ENCODE measurements around the gene OR5AR1. TPM values are rescaled to one million over a fixed set of nuclear protein-coding genes. Genes with fewer than 3 reads are reported as not detected.

Gene OR5AR1
- total and polyA plus RNA-seq, 8 donors = not detected

DNA sequence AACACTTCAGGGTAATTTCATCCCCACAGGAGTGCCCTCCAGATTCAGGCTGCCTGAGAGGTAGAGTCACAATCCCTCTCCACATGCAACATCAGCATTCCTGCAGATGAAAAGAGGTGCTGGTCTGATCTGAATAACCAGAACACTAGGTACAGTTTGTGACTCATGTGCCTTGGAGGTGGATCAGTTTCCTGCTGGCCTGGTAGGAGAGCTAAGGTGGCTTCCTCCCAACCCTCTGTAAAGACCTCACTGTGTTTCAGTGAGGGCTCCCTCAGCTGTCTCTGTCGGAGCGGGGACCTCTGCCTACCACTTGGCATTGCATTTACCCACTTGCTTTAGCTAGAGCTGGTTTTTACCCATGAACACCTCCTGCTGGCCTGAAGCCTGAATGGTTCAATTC, 43.0 kb downstream of the OR5AR1 start:
- ATAC-seq = no peak
- H3K9me3 ChIP-seq = no peaks in the 10 kb centered on the region
- no peak overlapping the region for H3K4me3 ChIP-seq
- TF ChIP-seq, protein P1, sequence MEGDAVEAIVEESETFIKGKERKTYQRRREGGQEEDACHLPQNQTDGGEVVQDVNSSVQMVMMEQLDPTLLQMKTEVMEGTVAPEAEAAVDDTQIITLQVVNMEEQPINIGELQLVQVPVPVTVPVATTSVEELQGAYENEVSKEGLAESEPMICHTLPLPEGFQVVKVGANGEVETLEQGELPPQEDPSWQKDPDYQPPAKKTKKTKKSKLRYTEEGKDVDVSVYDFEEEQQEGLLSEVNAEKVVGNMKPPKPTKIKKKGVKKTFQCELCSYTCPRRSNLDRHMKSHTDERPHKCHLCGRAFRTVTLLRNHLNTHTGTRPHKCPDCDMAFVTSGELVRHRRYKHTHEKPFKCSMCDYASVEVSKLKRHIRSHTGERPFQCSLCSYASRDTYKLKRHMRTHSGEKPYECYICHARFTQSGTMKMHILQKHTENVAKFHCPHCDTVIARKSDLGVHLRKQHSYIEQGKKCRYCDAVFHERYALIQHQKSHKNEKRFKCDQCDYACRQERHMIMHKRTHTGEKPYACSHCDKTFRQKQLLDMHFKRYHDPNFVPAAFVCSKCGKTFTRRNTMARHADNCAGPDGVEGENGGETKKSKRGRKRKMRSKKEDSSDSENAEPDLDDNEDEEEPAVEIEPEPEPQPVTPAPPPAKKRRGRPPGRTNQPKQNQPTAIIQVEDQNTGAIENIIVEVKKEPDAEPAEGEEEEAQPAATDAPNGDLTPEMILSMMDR (IDR thresholded peaks at IDR 0.05) = no peak
- intact Hi-C loops (cut with DNase I) = no loop called here
- H3K27me3 ChIP-seq = no peaks in the 10 kb centered on the region
- H3K36me3 ChIP-seq = no peaks in the 10 kb centered on the region
- WGBS, 2 donors = 77 to 80% methylated on average over 2 of the region's 2 CpGs
- DNase-seq = no peak
- no peaks in the 10 kb centered on the region for H3K4me1 ChIP-seq
- no peak for FAIRE-seq
- no peak overlapping the region for H3K27ac ChIP-seq

- no peak overlapping the region for H3K27ac ChIP-seq
- H3K36me3 ChIP-seq = no peaks in the 10 kb centered on the region
- intact Hi-C loops (cut with DNase I) = no loop called here
- TF ChIP-seq, protein P1 (IDR thresholded peaks at IDR 0.05) = no peak
- no peaks in the 10 kb centered on the region for H3K9me3 ChIP-seq
- no peaks in the 10 kb centered on the region for H3K4me1 ChIP-seq
- H3K27me3 ChIP-seq = no peaks in the 10 kb centered on the region
- no peak for ATAC-seq
- no peak overlapping the region for H3K4me3 ChIP-seq
- WGBS, 2 donors = 48 to 62% methylated on average over 2 of the region's 2 CpGs
- no peak for FAIRE-seq
- DNase-seq = no peak
Observed at GRCh38 chr11:56714206-56714605, 50.7 kb downstream of the OR5AR1 start.

Other genes with a start within 250 kb of the OR5AR1 start
- not detected for gene OR5M3, start 190.3 kb upstream of the OR5AR1 start, total RNA-seq
- not detected for gene OR5M3, start 190.3 kb upstream of the OR5AR1 start, polyA plus RNA-seq
- not detected for gene OR5M8, start 172.3 kb upstream of the OR5AR1 start, total RNA-seq
- gene OR5M8, start 172.3 kb upstream of the OR5AR1 start, polyA plus RNA-seq = not detected
- gene OR5M11, start 120.4 kb upstream of the OR5AR1 start, total RNA-seq = not detected
- not detected for gene OR5M11, start 120.4 kb upstream of the OR5AR1 start, polyA plus RNA-seq
- not detected for gene OR5M10, start 86.0 kb upstream of the OR5AR1 start, total RNA-seq
- not detected for gene OR5M10, start 86.0 kb upstream of the OR5AR1 start, polyA plus RNA-seq
- gene OR5M1, start 48.8 kb upstream of the OR5AR1 start, total RNA-seq = not detected
- not detected for gene OR5M1, start 48.8 kb upstream of the OR5AR1 start, polyA plus RNA-seq
- not detected for gene OR5AP2, start 21.2 kb upstream of the OR5AR1 start, total RNA-seq
- not detected for gene OR5AP2, start 21.2 kb upstream of the OR5AR1 start, polyA plus RNA-seq
- gene OR9G1, start 35.4 kb downstream of the OR5AR1 start, total RNA-seq = not detected
- gene OR9G1, start 35.4 kb downstream of the OR5AR1 start, polyA plus RNA-seq = not detected
- gene OR9G4, start 85.0 kb downstream of the OR5AR1 start, total RNA-seq = not detected
- gene OR9G4, start 85.0 kb downstream of the OR5AR1 start, polyA plus RNA-seq = not detected

Data from pancreas (tissue), 10 donors.